Measurements from ENCODE around the gene ADAM12. TPM values are rescaled to one million over a fixed set of nuclear protein-coding genes. Genes with fewer than 3 reads are reported as not detected.

The ADAM12 gene
- total RNA-seq, 2 donors from 2014 or later: under 0.01 to 0.52 TPM

- 34 to 39% methylated on average over 1 of the region's 1 CpG for WGBS, 2 donors
- DNase-seq (no peak), ATAC-seq (no peak)
- TF ChIP-seq POLR2A (IDR thresholded peaks at IDR 0.05) (no peak), CTCF (IDR thresholded peaks at IDR 0.05) (no peak)
- Histone ChIP-seq H3K4me1 (no peaks in the 10 kb centered on the region), H3K36me3 (replicated peaks in 1 of 2; ENCODE audit: insufficient read depth in 1 of 2, low read depth in 2 of 2) (no peaks in the 10 kb centered on the region), H3K27ac (no peak overlapping the region), H3K9me3 (no peaks in the 10 kb centered on the region), H3K27me3 (no peaks in the 10 kb centered on the region), H3K4me3 (no peak overlapping the region)
- intact Hi-C loops (cut with DNase I): no loop called here
Measured at GRCh38 chr10:126073606-126074005, 314.7 kb downstream of the ADAM12 start.

GRCh38 chr10:126072622-126073021 lies 315.7 kb downstream of the ADAM12 start:
- no peak overlapping the region for H3K27ac ChIP-seq
- no peaks in the 10 kb centered on the region for H3K9me3 ChIP-seq
- no peaks in the 10 kb centered on the region for H3K36me3 ChIP-seq (replicated peaks in 1 of 2; ENCODE audit: insufficient read depth in 1 of 2, low read depth in 2 of 2)
- intact Hi-C loops (cut with DNase I): no loop called here
- H3K4me1 ChIP-seq: no peaks in the 10 kb centered on the region
- no peaks in the 10 kb centered on the region for H3K27me3 ChIP-seq
- 67 to 89% methylated on average over 4 of the region's 4 CpGs for WGBS, 2 donors
- no peak overlapping the region for H3K4me3 ChIP-seq
- DNase-seq: no peak
- TF ChIP-seq CTCF (IDR thresholded peaks at IDR 0.05) (no peak), POLR2A (IDR thresholded peaks at IDR 0.05) (no peak)
- ATAC-seq: no peak

- TF ChIP-seq POLR2A (IDR thresholded peaks at IDR 0.05) (no peak), CTCF (IDR thresholded peaks at IDR 0.05) (no peak)
- Histone ChIP-seq H3K27me3 (no peaks in the 10 kb centered on the region), H3K9me3 (no peaks in the 10 kb centered on the region), H3K4me1 (no peaks in the 10 kb centered on the region), H3K4me3 (no peak overlapping the region), H3K36me3 (replicated peaks in 1 of 2; ENCODE audit: insufficient read depth in 1 of 2, low read depth in 2 of 2) (no peaks in the 10 kb centered on the region), H3K27ac (no peak overlapping the region)
- WGBS, 2 donors: 55 to 63% methylated on average over 8 of the region's 8 CpGs
- no peak for ATAC-seq
- no peak for DNase-seq
- intact Hi-C loops (cut with DNase I): no loop called here
Measured at GRCh38 chr10:126070476-126071215, 317.6 kb downstream of the ADAM12 start.

GRCh38 chr10:126068322-126068721 lies 320.0 kb downstream of the ADAM12 start:
- intact Hi-C loops (cut with DNase I): no loop called here
- TF ChIP-seq POLR2A (IDR thresholded peaks at IDR 0.05) (no peak), CTCF (IDR thresholded peaks at IDR 0.05) (no peak)
- H3K4me1 ChIP-seq: no peaks in the 10 kb centered on the region
- no peak overlapping the region for H3K4me3 ChIP-seq
- 27 to 34% methylated on average over 2 of the region's 2 CpGs for WGBS, 2 donors
- H3K9me3 ChIP-seq: no peaks in the 10 kb centered on the region
- H3K36me3 ChIP-seq (replicated peaks in 1 of 2; ENCODE audit: insufficient read depth in 1 of 2, low read depth in 2 of 2): no peaks in the 10 kb centered on the region
- H3K27me3 ChIP-seq: no peaks in the 10 kb centered on the region
- H3K27ac ChIP-seq: no peak overlapping the region
- DNase-seq (no peak), ATAC-seq (no peak)

- Histone ChIP-seq H3K27me3 (no peaks in the 10 kb centered on the region), H3K27ac (no peak overlapping the region), H3K4me3 (no peak overlapping the region), H3K9me3 (no peaks in the 10 kb centered on the region), H3K4me1 (peaks cover 12% of the 10 kb centered on the region), H3K36me3 (replicated peaks in 1 of 2; ENCODE audit: insufficient read depth in 1 of 2, low read depth in 2 of 2) (no peaks in the 10 kb centered on the region)
- DNase-seq: no peak
- TF ChIP-seq POLR2A (IDR thresholded peaks at IDR 0.05) (no peak), CTCF (IDR thresholded peaks at IDR 0.05) (no peak)
- WGBS, 2 donors: 68 to 73% methylated on average over 10 of the region's 10 CpGs
- intact Hi-C loops (cut with DNase I): no loop called here
- no peak for ATAC-seq
Measured at GRCh38 chr10:126066456-126066855, 321.8 kb downstream of the ADAM12 start.
